ENCODE data around the gene NOTCH2. TPM values are rescaled to one million over a fixed set of nuclear protein-coding genes. Genes with fewer than 3 reads are reported as not detected.

The NOTCH2 gene
- total RNA-seq, 1 donor from 2014 or later: 84.2 TPM

DNA sequence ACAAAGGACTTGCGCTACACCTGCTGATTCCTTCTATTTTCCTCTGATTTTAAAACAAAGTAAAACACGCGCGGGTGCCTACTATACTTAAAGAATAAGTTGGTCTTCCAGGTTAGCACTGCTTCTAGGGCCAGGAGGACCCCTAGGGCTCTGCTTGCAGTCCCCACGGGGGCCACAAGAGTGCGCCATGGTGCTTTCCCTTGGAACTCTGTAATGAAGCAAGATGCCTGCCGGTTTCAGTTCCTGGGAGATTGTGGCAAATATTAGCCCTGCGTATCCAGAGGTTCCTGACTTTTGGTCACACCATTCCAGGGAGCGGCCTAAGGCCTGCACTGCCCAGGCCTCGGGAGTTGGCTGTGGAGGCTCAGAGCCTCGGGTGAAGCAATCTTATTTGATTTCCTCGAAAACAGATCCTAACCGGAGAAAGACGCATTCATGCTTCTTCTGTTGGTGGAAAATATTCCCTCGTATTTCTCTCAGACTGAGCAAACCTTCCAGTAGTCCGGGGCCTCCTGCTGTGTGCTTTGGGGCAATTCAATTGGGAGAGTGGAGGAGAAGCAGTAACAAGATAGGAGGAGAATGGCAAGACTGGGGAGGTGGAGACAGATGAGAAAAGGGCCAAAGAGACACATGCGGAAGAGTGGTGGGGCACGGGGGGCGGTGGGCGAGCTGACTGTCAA, 198.4 kb downstream of the NOTCH2 start:
- DNase-seq (ENCODE audit: low read depth, low spot score): peak; percentile 98
- Mint-ChIP-seq H3K4me1 (peaks cover 4% of the 10 kb centered on the region), H3K27ac (ENCODE audit: unreplicated experiment) (peak overlapping the region; percentile 87), H3K9me3 (no peaks in the 10 kb centered on the region), H3K36me3 (ENCODE audit: low read depth) (no peaks in the 10 kb centered on the region), H3K27me3 (ENCODE audit: low read depth) (peaks cover 7% of the 10 kb centered on the region), H3K4me3 (no peak overlapping the region)
- TF ChIP-seq CTCF (conservative IDR thresholded peaks at IDR 0.05): peak; percentile 89

- peaks cover 4% of the 10 kb centered on the region for H3K4me1 Mint-ChIP-seq
- H3K27ac Mint-ChIP-seq (ENCODE audit: unreplicated experiment): no peak overlapping the region
- no peaks in the 10 kb centered on the region for H3K9me3 Mint-ChIP-seq
- no peak for TF ChIP-seq CTCF (conservative IDR thresholded peaks at IDR 0.05)
- H3K27me3 Mint-ChIP-seq (ENCODE audit: low read depth): peaks cover 7% of the 10 kb centered on the region
- no peak for DNase-seq (ENCODE audit: low read depth, low spot score)
- H3K36me3 Mint-ChIP-seq (ENCODE audit: low read depth): no peaks in the 10 kb centered on the region
- no peak overlapping the region for H3K4me3 Mint-ChIP-seq
These were observed 199.5 kb downstream of the NOTCH2 start for GRCh38 chr1:119869995-119870394.

DNA sequence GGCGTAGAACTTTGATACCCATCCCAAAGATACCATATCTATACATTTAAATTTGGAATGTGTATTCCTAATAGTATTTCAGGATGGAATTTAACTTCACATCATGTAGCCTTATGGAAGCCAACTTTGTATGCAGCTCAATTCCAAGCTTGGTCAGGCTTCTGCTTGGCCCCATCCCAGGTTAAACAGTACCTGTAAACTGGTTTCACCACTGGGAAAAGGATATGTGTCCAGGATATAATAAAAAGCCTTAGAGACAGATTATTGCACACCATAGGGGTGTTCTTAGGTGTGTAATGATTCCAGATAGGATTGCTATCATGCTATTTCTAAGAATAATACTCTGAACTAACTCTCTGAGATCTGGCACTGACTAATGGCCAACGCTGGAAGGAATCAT, 201.3 kb downstream of the NOTCH2 start:
- H3K27me3 Mint-ChIP-seq (ENCODE audit: low read depth): peaks cover 7% of the 10 kb centered on the region
- no peaks in the 10 kb centered on the region for H3K36me3 Mint-ChIP-seq (ENCODE audit: low read depth)
- H3K9me3 Mint-ChIP-seq: no peaks in the 10 kb centered on the region
- no peak overlapping the region for H3K4me3 Mint-ChIP-seq
- no peak overlapping the region for H3K27ac Mint-ChIP-seq (ENCODE audit: unreplicated experiment)
- peaks cover 4% of the 10 kb centered on the region for H3K4me1 Mint-ChIP-seq
- TF ChIP-seq CTCF (conservative IDR thresholded peaks at IDR 0.05): no peak
- DNase-seq (ENCODE audit: low read depth, low spot score): no peak

- Mint-ChIP-seq H3K9me3 (no peaks in the 10 kb centered on the region), H3K27me3 (ENCODE audit: low read depth) (peaks cover 9% of the 10 kb centered on the region), H3K4me3 (no peak overlapping the region), H3K4me1 (peaks cover 4% of the 10 kb centered on the region), H3K27ac (ENCODE audit: unreplicated experiment) (no peak overlapping the region), H3K36me3 (ENCODE audit: low read depth) (no peaks in the 10 kb centered on the region)
- DNase-seq (ENCODE audit: low read depth, low spot score): no peak
- TF ChIP-seq CTCF (conservative IDR thresholded peaks at IDR 0.05): no peak
These were observed 203.0 kb downstream of the NOTCH2 start for GRCh38 chr1:119866451-119866850.

GRCh38 chr1:119865627-119866026, 203.8 kb downstream of the NOTCH2 start:
- TF ChIP-seq CTCF (conservative IDR thresholded peaks at IDR 0.05): no peak
- H3K9me3 Mint-ChIP-seq: no peaks in the 10 kb centered on the region
- H3K4me1 Mint-ChIP-seq: no peaks in the 10 kb centered on the region
- H3K36me3 Mint-ChIP-seq (ENCODE audit: low read depth): no peaks in the 10 kb centered on the region
- H3K27me3 Mint-ChIP-seq (ENCODE audit: low read depth): peaks cover 9% of the 10 kb centered on the region
- H3K27ac Mint-ChIP-seq (ENCODE audit: unreplicated experiment): no peak overlapping the region
- no peak overlapping the region for H3K4me3 Mint-ChIP-seq
- no peak for DNase-seq (ENCODE audit: low read depth, low spot score)

All from neural crest cell (in vitro differentiated cells).